Astrocyte of the hippocampus (primary cell): ENCODE results near the gene PKNOX1.
A peak's percentile ranks its signal among the peaks of the same experiment; 100 is the strongest.
"Not testable (repeated sequence)": the region's sequence is repeated elsewhere in the genome, so short reads cannot be mapped to it uniquely, and the experiment has no call there.

Experiments used
- DNase-seq: peaks from one replicate; pipeline ENCODE4 v3.0.0; 2011; ENCODE audit warnings: low read depth, low spot score

PKNOX1 gene

GRCh38 chr21:43020177-43020576 lies 45.8 kb downstream of the PKNOX1 start:
- no peak for DNase-seq

DNA sequence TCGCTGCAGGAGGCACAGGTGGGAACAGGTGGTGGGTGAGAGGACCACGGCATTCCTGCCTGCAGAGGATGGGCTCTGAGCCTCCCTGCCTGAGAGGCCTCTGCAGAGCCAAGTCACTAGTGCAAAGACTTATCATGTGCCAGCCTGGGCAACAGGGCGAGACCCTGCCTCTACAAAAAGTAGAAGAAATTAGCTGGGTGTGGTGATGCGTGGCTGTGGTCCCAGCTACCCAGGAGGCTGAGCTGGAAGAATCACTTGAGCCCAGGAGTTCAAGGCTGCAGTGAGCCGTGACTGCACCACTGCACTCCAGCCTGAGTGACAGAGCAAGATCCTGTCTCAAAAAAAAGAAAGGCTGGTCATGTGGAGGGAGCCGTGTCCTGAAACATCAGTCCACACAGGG lies 46.4 kb downstream of the PKNOX1 start:
- no peak for DNase-seq

GRCh38 chr21:43021191-43021590 lies 46.8 kb downstream of the PKNOX1 start:
- DNase-seq = no peak

GRCh38 chr21:43021756-43022600 lies 47.6 kb downstream of the PKNOX1 start:
- DNase-seq = no peak

GRCh38 chr21:43023175-43023574 lies 48.8 kb downstream of the PKNOX1 start:
- DNase-seq = no peak

- no peak for DNase-seq
These were observed 50.2 kb downstream of the PKNOX1 start for GRCh38 chr21:43024439-43025136.

- DNase-seq = peak; percentile 93
These were observed 51.3 kb downstream of the PKNOX1 start for GRCh38 chr21:43025636-43026180.

DNA sequence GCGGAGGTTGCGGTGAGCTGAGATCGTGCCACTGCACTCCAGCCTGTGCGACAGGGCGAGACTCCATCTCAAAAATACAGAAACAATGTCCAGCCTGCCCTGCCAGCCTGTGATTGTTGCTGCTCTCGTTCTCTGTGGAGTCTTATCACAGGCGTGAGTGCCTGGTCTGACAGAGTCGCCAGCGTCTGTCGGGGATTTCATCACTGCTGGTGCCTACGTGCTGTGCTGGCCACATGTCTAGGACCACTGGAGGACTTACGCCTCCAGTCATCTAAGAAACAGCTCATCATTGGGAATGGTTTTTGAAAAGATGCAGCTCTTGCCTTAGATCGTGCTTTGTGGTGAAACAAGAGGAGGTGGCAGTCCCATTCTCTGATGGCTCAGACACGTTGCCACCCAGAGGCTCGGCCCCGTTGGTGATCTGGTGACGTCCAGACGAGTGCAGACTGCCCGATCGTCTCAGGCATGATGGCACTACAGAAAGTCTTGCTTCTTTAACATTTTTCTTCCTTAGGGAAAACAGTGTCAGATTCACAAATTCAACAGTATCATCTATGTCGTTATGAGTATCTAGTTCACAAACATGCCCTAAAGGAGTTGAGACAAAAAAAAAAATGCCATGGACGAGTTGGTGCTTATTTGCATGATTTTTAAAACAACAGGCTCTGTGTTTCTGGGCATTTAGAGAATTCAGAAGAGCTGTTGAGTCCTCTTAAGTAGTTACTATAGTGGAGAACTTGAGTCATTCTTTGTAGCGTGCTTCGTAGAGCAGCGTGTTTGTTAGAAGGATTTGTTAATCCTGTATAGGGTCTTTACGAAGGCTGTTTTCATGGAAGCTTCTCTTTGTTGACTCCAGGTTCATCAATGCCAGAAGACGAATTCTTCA lies 53.7 kb downstream of the PKNOX1 start:
- no peak for DNase-seq

GRCh38 chr21:43029785-43030184 lies 55.4 kb downstream of the PKNOX1 start:
- no peak for DNase-seq

- DNase-seq = no peak
These were observed 56.8 kb downstream of the PKNOX1 start for GRCh38 chr21:43031121-43031619.

GRCh38 chr21:43034101-43034500 lies 59.7 kb downstream of the PKNOX1 start:
- no peak for DNase-seq

DNA sequence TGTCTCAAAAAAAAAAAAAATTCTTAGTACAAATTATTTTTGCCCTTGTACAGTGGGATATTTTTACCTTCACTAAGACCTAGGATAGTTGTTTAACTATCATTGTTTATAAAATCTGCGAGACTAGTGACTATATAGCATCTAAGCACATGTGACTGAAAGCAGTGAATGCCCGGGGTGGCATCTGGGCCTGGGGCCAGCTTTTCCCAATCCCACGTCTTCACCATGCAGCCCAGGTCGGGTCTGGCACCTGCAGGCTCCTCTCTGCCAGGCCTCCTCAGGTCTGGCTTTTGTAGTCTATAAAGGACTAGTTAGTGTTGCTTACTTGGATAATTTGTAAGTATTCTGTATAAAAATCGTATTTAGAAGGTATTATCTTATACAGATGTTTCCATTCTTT lies 60.5 kb downstream of the PKNOX1 start:
- no peak for DNase-seq

- not testable (repeated sequence) for DNase-seq
These were observed 62.5 kb downstream of the PKNOX1 start for GRCh38 chr21:43036889-43037288.

DNA sequence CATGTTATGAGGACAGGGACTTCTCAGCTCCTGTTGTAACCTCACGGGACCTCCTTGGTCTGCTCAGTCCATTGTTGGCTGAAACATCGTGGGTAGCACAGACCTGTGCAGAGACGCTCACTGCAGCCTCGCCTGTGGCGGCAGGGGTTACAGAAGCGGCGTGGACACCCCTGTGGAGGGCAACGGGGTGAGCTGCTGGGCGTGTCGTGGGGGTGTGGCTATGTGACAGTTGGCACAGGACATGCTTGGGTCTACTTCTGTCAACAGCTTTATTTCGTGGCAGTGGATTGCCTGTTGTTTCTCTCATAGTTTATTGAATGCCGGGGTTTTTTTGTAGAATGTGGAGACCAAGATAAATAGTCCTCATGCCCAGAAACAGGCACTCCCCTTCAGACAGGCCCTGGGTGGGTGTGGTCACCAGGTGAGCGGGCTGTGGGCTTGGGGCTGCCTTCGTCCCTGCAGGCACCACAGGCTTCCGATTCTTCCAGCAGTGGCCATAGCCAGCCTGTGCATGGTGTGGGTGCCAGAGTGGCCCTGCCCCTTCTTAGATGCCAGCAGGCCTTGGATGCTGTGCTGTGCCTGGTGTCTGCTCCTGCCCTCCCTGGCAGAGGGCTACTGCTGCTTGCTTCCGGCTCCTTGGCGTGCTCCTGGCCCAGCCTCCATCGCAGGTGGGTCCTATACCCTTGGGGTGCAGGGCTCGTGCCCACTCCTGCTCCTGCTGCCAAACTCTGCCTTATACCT lies 63.7 kb downstream of the PKNOX1 start:
- DNase-seq = not testable (repeated sequence)

GRCh38 chr21:43038659-43039044 lies 64.3 kb downstream of the PKNOX1 start:
- not testable (repeated sequence) for DNase-seq

GRCh38 chr21:43042169-43042568 lies 67.8 kb downstream of the PKNOX1 start:
- not testable (repeated sequence) for DNase-seq

- not testable (repeated sequence) for DNase-seq
These were observed 68.9 kb downstream of the PKNOX1 start for GRCh38 chr21:43043291-43043690.

- DNase-seq = not testable (repeated sequence)
These were observed 70.2 kb downstream of the PKNOX1 start for GRCh38 chr21:43044547-43044946.

DNA sequence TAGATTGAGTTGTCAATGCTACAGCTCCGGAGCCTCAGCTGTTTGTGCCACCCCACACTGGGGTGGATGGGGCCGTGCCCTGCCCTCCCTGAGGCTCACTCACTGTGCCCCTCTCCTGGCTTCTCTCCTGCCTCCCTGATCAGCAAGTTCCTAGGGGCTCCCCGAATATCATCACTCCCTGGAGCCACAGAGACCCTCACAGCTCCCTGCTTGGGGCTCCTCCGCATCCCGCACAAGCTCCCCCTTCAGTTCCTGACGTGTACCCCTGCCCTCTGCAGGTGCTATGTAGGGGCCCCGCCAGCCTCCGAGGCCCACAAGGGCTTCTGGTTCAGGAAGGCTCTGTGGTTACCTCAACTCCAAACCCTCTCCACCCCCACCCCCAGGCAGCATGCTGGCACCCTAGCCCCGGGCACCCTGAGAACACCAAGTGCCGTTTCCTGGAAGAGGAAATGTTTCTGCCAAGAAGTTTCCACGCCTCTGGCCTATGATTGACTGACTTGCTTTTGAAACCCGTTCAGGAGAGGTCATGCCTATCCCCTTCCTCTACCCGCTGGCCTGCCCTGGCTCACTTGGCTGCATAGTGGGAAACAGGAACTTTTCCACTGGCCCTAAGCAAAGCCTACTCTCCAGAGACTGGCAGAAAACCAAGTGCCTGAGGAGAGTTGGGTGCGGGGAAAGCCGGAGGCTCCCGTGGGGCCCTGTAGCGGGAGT lies 71.0 kb downstream of the PKNOX1 start:
- not testable (repeated sequence) for DNase-seq
